Measurements from ENCODE around the gene CEBPB.
"Not testable (repeated sequence)": the region's sequence is repeated elsewhere in the genome, so short reads cannot be mapped to it uniquely, and the experiment has no call there.

CEBPB gene

GRCh38 chr20:50170549-50171220 lies 19.9 kb upstream of the CEBPB start:
- no peak for DNase-seq (ENCODE audit: low read depth)

GRCh38 chr20:50172347-50173013 lies 18.1 kb upstream of the CEBPB start:
- DNase-seq (ENCODE audit: low read depth), result no peak

- no peak for DNase-seq (ENCODE audit: low read depth)
These were observed 16.2 kb upstream of the CEBPB start for GRCh38 chr20:50174456-50174855.

DNA sequence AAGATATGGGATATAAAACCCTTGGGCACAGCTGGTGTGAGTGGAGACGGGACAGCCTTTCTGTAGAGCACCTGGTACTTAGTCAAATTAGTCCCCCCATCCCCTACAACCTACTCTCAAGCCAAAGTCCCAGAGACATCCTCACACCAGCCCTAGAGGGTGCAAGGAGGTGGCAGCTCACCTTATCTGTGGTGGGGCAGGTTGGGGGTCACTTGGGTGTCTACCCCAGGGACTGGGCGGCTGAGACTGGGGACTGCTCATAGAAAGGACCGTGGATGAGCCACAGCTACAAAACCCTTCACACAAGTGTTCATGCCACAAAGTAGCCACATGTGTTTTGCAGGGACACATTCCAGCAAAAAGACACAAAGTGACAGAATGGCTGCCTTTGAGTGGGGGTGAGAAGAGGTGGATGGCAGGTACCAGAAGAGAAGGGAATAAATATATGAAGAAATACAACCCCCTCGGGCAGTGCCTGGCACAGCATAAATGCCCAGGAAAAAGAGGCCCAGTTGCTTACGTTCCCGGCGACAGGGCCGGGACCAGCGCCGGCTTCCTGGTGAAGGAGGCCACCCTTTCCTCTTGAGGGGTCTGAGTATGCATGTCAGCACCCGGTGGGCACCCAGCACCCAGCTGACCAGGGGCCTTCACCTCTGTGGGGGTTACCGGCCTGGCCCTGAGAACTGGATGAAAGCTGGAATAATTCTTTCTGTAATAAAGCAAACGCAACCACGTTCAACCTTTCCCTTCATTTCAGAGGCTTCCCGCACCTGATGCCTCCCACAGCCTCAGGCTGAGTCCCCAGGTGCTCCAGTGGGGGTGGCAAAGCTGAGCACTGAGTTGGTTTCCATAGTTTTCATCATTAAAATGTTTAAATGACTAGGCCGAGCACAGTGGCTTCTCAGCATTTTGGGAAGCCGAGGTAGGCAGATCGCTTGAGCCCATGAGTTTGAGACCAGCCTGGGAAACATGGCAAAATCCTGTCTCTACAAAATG lies 14.4 kb upstream of the CEBPB start:
- DNase-seq (ENCODE audit: low read depth), result no peak

- DNase-seq (ENCODE audit: low read depth), result not testable (repeated sequence)
These were observed 12.0 kb upstream of the CEBPB start for GRCh38 chr20:50178672-50179071.

GRCh38 chr20:50181344-50181743 lies 9.3 kb upstream of the CEBPB start:
- no peak for DNase-seq (ENCODE audit: low read depth)

GRCh38 chr20:50182346-50182745 lies 8.3 kb upstream of the CEBPB start:
- no peak for DNase-seq (ENCODE audit: low read depth)

DNA sequence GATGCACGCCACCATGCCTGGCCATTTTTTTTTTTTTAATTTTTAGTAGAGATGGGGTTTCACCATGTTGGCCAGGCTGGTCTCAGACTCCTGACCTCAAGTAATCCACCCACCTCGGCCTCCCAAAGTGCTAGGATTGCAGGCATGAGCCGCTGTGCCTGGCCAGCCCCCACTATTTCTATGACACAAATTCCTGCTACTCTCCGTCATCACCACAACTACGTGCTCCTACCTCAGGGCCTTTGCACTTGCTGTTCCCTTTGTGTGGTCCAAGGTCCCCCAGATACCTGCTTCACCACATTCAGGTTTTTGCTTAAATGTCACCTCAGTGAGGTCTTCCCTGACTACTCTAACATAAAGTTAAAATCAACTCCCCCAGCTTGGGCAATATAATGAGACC lies 5.2 kb upstream of the CEBPB start:
- no peak for DNase-seq (ENCODE audit: low read depth)

- no peak for DNase-seq (ENCODE audit: low read depth)
These were observed 4.3 kb upstream of the CEBPB start for GRCh38 chr20:50186151-50186885.

DNA sequence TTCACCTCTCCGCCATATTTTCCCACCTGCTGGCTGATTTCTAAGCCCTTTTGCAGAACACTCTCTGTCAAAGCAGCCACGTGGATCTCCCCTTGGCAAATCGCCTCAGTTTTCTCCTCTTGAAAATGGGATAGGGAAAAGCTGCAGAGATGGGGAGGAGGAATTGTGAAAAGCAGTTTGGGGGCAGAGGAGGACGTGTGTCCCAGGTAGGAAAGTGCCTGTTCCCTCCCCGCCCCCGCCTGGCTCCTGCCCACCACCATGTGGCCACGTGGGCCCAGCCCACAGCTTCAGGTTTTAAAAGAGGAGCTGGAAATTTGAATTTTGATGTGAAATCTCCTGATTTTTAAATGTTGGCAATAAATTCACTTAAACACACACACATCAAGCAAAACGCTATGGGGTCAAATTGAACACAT lies 3.6 kb upstream of the CEBPB start:
- DNase-seq (ENCODE audit: low read depth), result no peak

- no peak for DNase-seq (ENCODE audit: low read depth)
These were observed 3.1 kb upstream of the CEBPB start for GRCh38 chr20:50187403-50188051.

DNA sequence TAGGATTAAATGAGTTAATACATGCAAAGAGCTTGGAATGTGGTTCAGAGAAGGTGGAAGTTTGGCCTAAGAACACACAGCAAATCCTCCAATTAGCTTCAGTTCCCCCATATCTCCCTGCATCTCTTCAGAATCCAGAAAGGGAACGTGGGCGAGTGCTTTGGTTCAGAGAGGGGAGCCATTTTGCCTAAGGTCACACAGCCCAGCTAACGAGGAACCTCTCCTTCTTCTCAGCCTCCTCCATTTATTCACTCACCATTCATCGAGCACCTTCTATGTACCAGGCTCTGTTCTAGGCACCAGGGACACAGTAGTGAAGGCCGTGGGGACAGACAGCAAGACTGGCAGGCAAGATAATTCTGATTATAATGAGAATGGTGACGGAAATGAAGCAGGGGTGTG lies 2.3 kb upstream of the CEBPB start:
- DNase-seq (ENCODE audit: low read depth), result no peak

GRCh38 chr20:50188879-50189680 lies 1.6 kb upstream of the CEBPB start:
- DNase-seq (ENCODE audit: low read depth), result no peak

DNA sequence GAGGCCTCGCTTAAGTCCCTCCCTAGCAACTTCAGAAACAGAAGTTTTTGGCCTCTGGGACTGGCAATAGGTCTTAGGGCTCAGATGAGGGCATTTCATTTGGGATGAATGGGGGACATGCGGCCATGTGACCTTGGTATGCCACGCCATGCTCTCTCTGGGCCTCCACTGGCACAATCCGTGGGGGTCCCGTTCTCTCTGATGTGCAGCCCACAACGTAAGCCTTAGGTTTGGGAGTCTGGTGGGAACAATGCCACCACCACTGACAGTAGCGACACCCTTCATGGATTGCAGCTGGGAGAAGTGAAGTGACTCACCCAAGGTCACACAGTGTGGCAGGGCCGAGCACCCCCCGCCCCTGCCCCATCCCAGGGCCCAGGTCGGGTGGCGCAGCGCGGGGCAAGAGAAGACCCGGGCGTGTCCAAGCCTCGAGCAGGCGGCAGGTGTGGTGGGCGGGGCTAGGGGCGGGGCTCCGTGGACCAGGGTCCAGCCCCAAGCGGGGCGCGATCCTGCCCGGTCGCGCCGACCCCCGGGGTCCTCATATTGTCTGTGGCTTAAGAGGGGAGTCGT lies 864 bp upstream of the CEBPB start:
- no peak for DNase-seq (ENCODE audit: low read depth)

DNA sequence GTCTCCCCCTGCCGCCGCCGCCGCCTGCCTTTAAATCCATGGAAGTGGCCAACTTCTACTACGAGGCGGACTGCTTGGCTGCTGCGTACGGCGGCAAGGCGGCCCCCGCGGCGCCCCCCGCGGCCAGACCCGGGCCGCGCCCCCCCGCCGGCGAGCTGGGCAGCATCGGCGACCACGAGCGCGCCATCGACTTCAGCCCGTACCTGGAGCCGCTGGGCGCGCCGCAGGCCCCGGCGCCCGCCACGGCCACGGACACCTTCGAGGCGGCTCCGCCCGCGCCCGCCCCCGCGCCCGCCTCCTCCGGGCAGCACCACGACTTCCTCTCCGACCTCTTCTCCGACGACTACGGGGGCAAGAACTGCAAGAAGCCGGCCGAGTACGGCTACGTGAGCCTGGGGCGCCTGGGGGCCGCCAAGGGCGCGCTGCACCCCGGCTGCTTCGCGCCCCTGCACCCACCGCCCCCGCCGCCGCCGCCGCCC lies 474 bp downstream of the CEBPB start:
- no peak for DNase-seq (ENCODE audit: low read depth)

DNA sequence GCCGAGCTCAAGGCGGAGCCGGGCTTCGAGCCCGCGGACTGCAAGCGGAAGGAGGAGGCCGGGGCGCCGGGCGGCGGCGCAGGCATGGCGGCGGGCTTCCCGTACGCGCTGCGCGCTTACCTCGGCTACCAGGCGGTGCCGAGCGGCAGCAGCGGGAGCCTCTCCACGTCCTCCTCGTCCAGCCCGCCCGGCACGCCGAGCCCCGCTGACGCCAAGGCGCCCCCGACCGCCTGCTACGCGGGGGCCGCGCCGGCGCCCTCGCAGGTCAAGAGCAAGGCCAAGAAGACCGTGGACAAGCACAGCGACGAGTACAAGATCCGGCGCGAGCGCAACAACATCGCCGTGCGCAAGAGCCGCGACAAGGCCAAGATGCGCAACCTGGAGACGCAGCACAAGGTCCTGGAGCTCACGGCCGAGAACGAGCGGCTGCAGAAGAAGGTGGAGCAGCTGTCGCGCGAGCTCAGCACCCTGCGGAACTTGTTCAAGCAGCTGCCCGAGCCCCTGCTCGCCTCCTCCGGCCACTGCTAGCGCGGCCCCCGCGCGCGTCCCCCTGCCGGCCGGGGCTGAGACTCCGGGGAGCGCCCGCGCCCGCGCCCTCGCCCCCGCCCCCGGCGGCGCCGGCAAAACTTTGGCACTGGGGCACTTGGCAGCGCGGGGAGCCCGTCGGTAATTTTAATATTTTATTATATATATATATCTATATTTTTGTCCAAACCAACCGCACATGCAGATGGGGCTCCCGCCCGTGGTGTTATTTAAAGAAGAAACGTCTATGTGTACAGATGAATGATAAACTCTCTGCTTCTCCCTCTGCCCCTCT lies 1.1 kb downstream of the CEBPB start:
- DNase-seq (ENCODE audit: low read depth), result no peak

DNA sequence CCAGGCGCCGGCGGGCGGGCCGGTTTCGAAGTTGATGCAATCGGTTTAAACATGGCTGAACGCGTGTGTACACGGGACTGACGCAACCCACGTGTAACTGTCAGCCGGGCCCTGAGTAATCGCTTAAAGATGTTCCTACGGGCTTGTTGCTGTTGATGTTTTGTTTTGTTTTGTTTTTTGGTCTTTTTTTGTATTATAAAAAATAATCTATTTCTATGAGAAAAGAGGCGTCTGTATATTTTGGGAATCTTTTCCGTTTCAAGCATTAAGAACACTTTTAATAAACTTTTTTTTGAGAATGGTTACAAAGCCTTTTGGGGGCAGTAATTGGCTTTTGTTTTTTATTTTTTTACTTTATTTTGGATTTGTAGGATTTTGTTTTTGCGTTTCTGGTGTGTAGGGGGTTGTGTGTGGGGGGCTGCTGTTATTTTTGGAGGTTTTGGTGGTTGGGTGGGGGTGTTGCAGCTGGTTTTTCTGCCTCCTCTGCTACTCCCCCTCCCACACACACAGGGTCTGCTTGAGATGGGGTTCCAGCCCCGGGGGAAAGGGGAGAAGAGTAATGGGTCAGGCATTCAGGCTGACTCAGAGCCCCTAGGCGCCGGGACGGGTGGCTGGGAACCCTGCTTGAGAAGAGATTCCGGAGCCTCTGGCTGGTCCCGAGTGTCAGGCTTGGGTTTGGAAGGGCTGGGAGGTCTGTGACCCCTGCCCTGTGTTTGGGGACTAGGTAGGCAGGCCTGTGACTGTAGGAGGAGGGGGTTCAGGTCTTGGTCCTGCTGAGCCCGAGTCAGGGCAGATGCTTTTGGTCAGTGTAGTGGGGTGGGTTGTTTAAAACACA lies 2.0 kb downstream of the CEBPB start:
- DNase-seq (ENCODE audit: low read depth), result peak; percentile 76

DNA sequence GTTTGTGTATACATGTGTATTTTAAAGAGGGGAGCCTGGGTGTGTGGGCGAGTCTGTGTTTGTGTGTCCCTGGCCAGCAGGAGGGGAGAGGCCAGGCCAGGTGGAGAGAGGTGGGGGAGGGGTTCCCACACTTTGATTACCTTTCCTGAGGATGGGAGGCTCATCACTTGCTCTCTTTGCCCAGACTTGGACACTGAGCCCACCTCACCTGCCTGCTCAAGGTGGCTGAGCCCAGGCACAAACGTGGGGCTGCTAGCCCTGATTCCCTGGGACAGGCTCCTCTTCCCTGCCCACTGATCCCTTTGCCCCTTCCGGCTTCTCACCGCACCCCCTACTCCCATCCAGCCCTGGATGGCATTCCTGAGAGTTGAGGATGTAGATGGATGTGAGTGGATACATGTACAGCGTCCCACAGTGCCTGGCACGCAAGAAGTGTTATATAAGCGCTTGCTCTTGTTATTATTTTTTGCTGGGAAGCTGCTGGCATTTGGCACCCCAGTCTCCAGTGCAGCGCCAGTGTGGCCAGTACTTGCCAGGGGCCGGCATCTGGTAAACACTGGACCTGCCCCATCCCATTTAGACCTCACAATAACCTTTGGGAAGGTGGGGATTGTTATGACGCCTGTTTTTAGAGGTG lies 2.7 kb downstream of the CEBPB start:
- DNase-seq (ENCODE audit: low read depth), result peak; percentile 42
